KMS-11 (cell line): ENCODE results near the gene USP14.
"Not testable (repeated sequence)": the region's sequence is repeated elsewhere in the genome, so short reads cannot be mapped to it uniquely, and the experiment has no call there.

Source experiments
- H2AFZ ChIP-seq: fragments of 200-600 bp; sonication (generic); 2 replicates; pipeline ENCODE4 v1.6.1; 2016; ENCODE audit warnings: antibody characterized with exemption, mixed run types, low read depth
- H3K27ac ChIP-seq: fragments of 200-600 bp; sonication (generic); 2 replicates; pipeline ENCODE4 v1.6.1; 2016; ENCODE audit warnings: mild to moderate bottlenecking, mixed run types
- H3K27me3 ChIP-seq: fragments of 200-600 bp; sonication (generic); 2 replicates; pipeline ENCODE4 v1.6.1; 2017; ENCODE audit warnings: mild to moderate bottlenecking, low read depth, mixed run types, moderate library complexity; ENCODE audit not compliant: insufficient read depth
- H3K36me3 ChIP-seq: fragments of 200-600 bp; sonication (generic); 2 replicates; pipeline ENCODE4 v1.6.1; 2017; ENCODE audit warnings: mild to moderate bottlenecking, mixed run types; ENCODE audit not compliant: insufficient read depth
- H3K4me1 ChIP-seq: fragments of 200-600 bp; sonication (generic); 2 replicates; pipeline ENCODE4 v1.6.1; 2016; ENCODE audit warnings: mild to moderate bottlenecking, low read depth, mixed run types; ENCODE audit not compliant: poor library complexity, severe bottlenecking
- H3K4me2 ChIP-seq: fragments of 200-600 bp; sonication (generic); 2 replicates; pipeline ENCODE4 v1.7.0; 2016; ENCODE audit warnings: mild to moderate bottlenecking, mixed run types
- H3K4me3 ChIP-seq: fragments of 200-600 bp; sonication (generic); IDR thresholded peaks from 2 replicates; pipeline ENCODE4 v1.6.1; 2017; ENCODE audit warnings: low read depth, low read length, mixed read lengths; ENCODE audit not compliant: insufficient read depth
- H3K79me2 ChIP-seq: fragments of 200-600 bp; sonication (generic); 2 replicates; pipeline ENCODE4 v1.6.1; 2016; ENCODE audit warnings: low read depth, mixed run types; ENCODE audit not compliant: insufficient read depth
- H3K9ac ChIP-seq: fragments of 200-600 bp; sonication (generic); 2 replicates; pipeline ENCODE4 v1.6.1; 2016; ENCODE audit warnings: mild to moderate bottlenecking, mixed run types
- H4K20me1 ChIP-seq: fragments of 200-600 bp; sonication (generic); 2 replicates; pipeline ENCODE4 v1.6.1; 2016; ENCODE audit warnings: mild to moderate bottlenecking, mixed run types; ENCODE audit not compliant: insufficient read depth
- TF ChIP-seq, protein P1 (sequence below): fragments of 200-600 bp; sonication (generic); conservative IDR thresholded peaks from 2 replicates; pipeline ENCODE4 v1.6.1; 2017; ENCODE audit warnings: low read depth, mild to moderate bottlenecking, antibody characterized with exemption, low read length, moderate library complexity, mixed read lengths

Gene USP14

DNA sequence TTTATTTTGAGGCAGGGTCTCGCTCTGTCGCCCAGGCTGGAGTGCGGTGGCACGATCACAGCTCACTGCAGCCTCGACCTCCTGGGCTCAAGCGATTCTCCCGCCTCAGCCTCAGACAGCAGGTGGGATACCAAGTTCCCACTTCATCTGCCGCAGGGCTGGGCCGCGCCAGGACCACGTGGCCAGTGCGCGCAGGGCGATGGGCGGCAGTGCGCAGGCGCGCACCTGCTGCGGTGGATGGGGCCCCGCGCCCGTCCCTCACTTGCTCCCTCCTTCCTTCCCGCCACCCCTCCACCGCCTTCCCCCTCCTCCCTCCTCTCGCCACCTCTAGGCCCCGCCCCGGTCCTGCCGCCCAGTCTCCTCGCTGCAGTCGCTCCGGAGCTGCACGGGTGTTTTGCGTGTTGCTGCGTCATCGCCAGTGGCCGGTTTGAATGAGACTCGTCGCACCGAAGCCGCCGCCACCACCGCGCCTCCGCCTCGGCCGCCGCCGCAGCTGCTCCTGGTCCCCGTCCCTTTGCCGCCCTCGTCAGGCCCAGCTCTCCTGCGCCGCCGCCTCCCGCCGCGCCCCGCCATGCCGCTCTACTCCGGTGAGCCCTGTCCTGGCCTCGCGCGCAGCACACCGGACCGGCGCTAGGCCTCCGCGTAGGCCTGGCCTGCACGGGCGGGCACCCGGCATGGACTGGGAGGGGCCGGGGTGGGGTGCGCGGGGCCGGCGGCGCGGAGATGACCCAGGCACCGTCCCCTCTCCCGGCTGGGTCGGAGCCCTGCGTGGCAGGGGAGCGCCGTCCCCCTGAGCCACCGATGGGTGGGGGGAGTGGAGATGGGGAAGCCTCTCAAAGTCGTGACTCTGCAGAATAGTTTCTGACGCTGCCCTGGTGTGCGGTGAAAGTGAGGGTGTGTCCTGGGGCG lies at the start of gene USP14:
Gene USP14 (plus strand): TSS at position 430 of the 909 bp plus-strand sequence. CDS start 142 bp downstream, at position 572.
- Histone ChIP-seq H3K27ac (peak within 1 kb of the TSS; percentile 90), H3K9ac (peak within 1 kb of the TSS; percentile 89), H3K4me1 (peaks cover 34% of the 10 kb centered on the region), H3K4me3 (no peak within 1 kb of the TSS), H4K20me1 (peaks cover 16% of the 10 kb centered on the region), H3K36me3 (peaks cover 5% of the 10 kb centered on the region; the same call in 1 of the 2 replicates), H3K4me2 (peak within 1 kb of the TSS; percentile 77), H3K79me2 (peaks cover 48% of the 10 kb centered on the region), H3K27me3 (no peaks in the 10 kb centered on the region), H2AFZ (peak within 1 kb of the TSS; percentile 64)
- TF ChIP-seq, protein P1, sequence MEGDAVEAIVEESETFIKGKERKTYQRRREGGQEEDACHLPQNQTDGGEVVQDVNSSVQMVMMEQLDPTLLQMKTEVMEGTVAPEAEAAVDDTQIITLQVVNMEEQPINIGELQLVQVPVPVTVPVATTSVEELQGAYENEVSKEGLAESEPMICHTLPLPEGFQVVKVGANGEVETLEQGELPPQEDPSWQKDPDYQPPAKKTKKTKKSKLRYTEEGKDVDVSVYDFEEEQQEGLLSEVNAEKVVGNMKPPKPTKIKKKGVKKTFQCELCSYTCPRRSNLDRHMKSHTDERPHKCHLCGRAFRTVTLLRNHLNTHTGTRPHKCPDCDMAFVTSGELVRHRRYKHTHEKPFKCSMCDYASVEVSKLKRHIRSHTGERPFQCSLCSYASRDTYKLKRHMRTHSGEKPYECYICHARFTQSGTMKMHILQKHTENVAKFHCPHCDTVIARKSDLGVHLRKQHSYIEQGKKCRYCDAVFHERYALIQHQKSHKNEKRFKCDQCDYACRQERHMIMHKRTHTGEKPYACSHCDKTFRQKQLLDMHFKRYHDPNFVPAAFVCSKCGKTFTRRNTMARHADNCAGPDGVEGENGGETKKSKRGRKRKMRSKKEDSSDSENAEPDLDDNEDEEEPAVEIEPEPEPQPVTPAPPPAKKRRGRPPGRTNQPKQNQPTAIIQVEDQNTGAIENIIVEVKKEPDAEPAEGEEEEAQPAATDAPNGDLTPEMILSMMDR, result no peak

DNA sequence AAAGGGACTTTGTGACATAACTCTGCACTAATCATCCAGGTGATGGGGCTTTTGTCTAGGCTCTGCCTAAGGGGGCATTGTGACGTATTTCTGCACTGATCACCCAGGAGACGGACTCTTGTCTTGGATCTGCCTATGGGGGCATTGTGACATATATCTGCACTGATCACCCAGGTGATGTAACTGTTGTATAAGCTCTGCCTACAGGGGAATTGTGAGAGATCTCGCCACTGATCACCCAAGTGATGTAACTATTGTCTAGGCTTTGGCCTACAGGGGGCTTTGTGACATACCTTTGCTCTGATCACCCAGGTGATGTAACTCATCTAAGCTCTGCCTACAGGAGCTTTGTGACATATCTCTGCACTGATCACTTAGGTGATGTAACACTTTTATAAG lies 49.7 kb upstream of the USP14 start:
- H3K4me1 ChIP-seq, result not testable (repeated sequence)

DNA sequence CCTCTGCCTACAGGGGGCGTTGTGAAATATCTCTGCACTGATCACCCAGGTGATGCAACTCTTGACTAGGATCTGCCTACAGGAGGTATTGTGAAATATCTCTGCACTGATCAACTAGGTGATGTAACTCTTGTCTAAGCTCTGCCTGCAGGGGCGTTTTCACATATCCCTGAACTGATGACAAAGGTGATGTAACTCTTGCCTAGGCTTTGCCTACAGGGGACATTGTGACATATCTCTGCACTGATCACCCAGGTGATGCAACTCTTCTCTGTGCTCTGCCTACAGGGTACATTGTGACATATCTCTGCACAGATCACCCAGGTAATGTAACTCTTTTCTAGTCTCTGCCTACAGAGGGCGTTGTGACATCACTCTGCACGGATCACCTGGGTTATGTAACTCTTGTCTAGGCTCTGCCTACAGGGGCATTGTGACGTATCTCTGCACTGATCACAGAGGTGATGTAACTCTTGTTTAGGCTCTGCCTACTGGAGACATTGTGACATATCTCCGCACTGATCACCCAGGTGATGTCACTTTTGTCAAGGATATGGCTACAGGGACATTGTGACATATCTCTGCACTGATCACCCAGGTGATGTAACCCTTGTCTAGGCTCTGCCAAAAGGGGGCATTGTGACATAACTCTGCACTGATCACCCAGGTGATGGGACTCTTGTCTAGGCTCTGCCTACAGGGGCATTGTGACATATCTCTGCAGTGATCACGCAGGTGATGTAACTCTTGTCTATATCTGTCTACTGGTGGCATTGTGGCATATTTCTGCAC lies 49.0 kb upstream of the USP14 start:
- not testable (repeated sequence) for H2AFZ ChIP-seq, H3K27ac ChIP-seq, H3K36me3 ChIP-seq, H3K79me2 ChIP-seq, H3K4me1 ChIP-seq, H3K27me3 ChIP-seq, H3K4me2 ChIP-seq, H3K4me3 ChIP-seq, H4K20me1 ChIP-seq, H3K9ac ChIP-seq

More for the DNA sequence above, 49.7 kb upstream of the USP14 start:
- H3K27me3 ChIP-seq, H4K20me1 ChIP-seq, H3K79me2 ChIP-seq, H3K4me3 ChIP-seq, H3K9ac ChIP-seq, H3K36me3 ChIP-seq, H3K27ac ChIP-seq, H3K4me2 ChIP-seq, H2AFZ ChIP-seq: not testable (repeated sequence)

DNA sequence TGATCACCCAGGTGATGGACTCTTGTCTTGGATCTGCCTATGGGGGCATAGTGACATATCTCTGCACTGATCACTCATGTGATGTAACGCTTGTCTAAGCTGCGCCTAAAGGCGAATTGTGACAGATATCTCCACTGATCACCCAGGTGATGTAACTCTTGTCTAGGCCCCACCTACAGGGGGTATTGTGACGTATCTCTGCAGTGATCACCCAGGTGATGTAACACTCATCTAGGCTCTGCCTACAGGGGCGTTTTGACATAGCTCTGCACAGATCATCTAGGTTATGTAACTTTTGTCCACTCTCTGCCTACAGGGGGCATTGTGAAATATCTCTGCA lies 48.5 kb upstream of the USP14 start:
- H2AFZ ChIP-seq, H3K27me3 ChIP-seq, H4K20me1 ChIP-seq, H3K79me2 ChIP-seq, H3K9ac ChIP-seq, H3K4me3 ChIP-seq, H3K4me2 ChIP-seq, H3K36me3 ChIP-seq, H3K27ac ChIP-seq, H3K4me1 ChIP-seq: not testable (repeated sequence)

DNA sequence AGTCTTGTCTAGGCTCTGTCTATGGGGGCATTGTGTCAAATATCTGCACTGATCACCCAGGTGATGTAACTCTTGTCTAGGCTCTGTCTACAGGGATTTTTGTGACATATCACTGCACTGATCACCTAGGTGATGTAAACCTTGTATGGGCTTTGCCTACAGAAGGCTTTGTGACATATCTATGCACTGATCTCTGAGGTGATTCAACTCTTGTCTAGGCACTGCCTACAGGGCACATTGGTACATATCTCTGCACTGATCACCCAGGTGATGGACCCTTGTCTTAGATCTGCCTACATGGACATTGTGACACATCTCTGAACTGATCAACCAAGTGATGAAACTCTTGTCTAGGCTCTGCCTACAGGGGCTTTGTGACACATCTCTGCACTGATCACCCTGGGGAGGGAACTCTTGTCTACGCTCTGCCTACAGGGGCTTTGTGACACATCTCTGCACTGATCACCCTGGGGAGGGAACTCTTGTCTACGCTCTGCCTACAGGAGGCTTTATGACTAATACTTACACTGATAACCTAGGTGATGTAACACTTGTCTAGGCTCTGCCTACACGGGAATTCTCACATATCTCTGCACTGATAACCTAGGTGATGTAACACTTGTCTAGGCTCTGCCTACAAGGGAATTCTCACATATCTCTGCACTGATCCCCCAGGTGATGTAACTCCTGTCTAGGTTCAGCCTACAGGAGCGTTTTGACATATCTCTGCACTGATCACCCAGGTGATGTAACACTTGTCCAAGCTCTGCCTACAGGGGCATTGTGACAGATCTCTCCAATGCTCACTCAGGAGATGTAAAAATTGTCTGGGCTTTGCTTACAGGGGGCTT lies 47.8 kb upstream of the USP14 start:
- peak overlapping the region; percentile 67; the same call in 1 of the 2 replicates for H2AFZ ChIP-seq
- not testable (repeated sequence) for H3K4me1 ChIP-seq, H4K20me1 ChIP-seq, H3K27me3 ChIP-seq, H3K79me2 ChIP-seq, H3K9ac ChIP-seq, H3K36me3 ChIP-seq, H3K4me3 ChIP-seq
- H3K27ac ChIP-seq, result peak overlapping the region; percentile 60; the same call in 1 of the 2 replicates
- H3K4me2 ChIP-seq, result peak overlapping the region; percentile 76; the same call in 1 of the 2 replicates
